Type B pancreatic cell (in vitro differentiated cells): ENCODE results near the gene TIGD1. TPM values are rescaled to one million over a fixed set of nuclear protein-coding genes. Genes with fewer than 3 reads are reported as not detected.

Experiments
- DNase-seq: peaks from one replicate; pipeline ENCODE4 v3.0.0; 2021; ENCODE audit warnings: mixed read lengths; ENCODE audit not compliant: unreplicated experiment; ENCODE audit errors: extremely low spot score
- H3K27ac Mint-ChIP-seq: 2 replicates; pipeline ENCODE4 v1.8.0; 2021; ENCODE audit warnings: mild to moderate bottlenecking, mixed read lengths
- H3K27me3 Mint-ChIP-seq: 2 replicates; pipeline ENCODE4 v1.8.0; 2021; ENCODE audit warnings: mixed read lengths
- H3K36me3 Mint-ChIP-seq: 2 replicates; pipeline ENCODE4 v1.8.0; 2021; ENCODE audit warnings: mixed read lengths
- H3K4me1 Mint-ChIP-seq: one replicate; pipeline ENCODE4 v1.8.0; 2021; ENCODE audit warnings: mixed read lengths; ENCODE audit not compliant: unreplicated experiment
- H3K4me3 Mint-ChIP-seq: 2 replicates; pipeline ENCODE4 v1.8.0; 2021; ENCODE audit warnings: mild to moderate bottlenecking, mixed read lengths
- H3K9me3 Mint-ChIP-seq: 2 replicates; pipeline ENCODE4 v1.8.0; 2021; ENCODE audit warnings: mixed read lengths
- total RNA-seq: library from RNA; stranded (reverse); gene quantifications from 2 replicates; pipeline ENCODE4 v1.2.1, GENCODE V29; 2021; ENCODE audit warnings: low replicate concordance
- TF ChIP-seq, protein P1 (sequence below): fragments of 200-600 bp; sonication (generic); conservative IDR thresholded peaks from 2 replicates; pipeline ENCODE4 v1.5.0; 2021; ENCODE audit warnings: antibody characterized with exemption, mild to moderate bottlenecking

The TIGD1 gene
- total RNA-seq, 1 donor from 2014 or later = 10.8 TPM

DNA sequence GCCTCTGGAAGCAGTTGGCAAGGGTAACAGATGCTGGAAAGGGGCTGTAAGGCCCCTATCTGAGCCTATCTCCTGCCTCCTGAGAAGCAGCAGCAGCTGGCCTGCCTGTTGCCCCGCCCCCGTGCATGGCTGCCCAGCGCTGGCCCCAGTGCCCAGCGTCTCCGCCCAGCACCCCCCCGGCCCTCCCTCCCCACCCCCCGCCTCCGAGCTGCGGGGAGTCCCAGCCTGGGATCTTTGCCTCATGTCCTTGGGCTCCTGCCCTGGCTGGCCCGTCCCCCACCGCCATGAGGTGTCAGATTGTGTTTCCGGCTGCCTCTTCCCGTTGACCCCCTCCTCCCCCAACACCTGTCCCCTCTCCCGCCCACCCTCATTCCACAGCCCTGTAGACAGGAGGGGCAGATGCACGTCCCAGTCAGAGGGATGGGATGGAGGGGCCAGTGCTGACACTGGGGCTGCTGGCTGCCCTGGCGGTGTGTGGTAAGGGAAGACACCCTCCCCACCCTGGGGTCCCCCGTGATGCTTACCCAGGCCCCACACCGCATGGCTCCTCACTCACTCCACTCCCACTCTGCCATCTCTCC is 24.5 kb downstream of the TIGD1 start, which contains the start of gene CHRND:
Gene CHRND, plus strand, starts transcription at position 370 of the 581 bp plus-strand sequence. Its CDS starts 56 bp downstream, at position 426.
- Mint-ChIP-seq H3K4me3 (no peak within 1 kb of the TSS), H3K9me3 (no peaks in the 10 kb centered on the region), H3K4me1 (no peaks in the 10 kb centered on the region), H3K36me3 (no peaks in the 10 kb centered on the region), H3K27ac (no peak within 1 kb of the TSS), H3K27me3 (peaks cover 46% of the 10 kb centered on the region)
- TF ChIP-seq, protein P1, sequence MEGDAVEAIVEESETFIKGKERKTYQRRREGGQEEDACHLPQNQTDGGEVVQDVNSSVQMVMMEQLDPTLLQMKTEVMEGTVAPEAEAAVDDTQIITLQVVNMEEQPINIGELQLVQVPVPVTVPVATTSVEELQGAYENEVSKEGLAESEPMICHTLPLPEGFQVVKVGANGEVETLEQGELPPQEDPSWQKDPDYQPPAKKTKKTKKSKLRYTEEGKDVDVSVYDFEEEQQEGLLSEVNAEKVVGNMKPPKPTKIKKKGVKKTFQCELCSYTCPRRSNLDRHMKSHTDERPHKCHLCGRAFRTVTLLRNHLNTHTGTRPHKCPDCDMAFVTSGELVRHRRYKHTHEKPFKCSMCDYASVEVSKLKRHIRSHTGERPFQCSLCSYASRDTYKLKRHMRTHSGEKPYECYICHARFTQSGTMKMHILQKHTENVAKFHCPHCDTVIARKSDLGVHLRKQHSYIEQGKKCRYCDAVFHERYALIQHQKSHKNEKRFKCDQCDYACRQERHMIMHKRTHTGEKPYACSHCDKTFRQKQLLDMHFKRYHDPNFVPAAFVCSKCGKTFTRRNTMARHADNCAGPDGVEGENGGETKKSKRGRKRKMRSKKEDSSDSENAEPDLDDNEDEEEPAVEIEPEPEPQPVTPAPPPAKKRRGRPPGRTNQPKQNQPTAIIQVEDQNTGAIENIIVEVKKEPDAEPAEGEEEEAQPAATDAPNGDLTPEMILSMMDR = no peak
- no peak for DNase-seq

DNA sequence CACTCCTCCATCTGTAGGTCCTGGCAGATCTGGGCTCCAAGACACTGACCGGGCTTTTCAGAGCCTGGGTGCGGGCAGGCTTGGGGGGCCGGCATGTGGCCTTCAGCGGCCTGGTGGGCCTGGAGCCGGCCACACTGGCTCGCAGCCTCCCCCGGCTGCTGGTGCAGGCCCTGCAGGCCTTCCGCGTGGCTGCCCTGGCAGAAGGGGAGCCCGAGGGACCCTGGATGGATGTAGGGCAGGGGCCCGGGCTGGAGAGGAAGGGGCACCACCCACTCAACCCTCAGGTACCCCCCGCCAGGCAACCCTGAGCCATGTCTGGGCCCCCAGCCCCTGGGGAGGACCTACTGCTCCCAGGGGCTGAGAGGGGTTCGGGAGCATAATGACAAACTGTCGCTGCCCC is 25.2 kb downstream of the TIGD1 start:
- H3K9me3 Mint-ChIP-seq = no peaks in the 10 kb centered on the region
- H3K27ac Mint-ChIP-seq = no peak overlapping the region
- H3K36me3 Mint-ChIP-seq = no peaks in the 10 kb centered on the region
- H3K4me3 Mint-ChIP-seq = no peak overlapping the region
- TF ChIP-seq, protein P1 = no peak
- H3K27me3 Mint-ChIP-seq = peaks cover 49% of the 10 kb centered on the region
- DNase-seq = no peak
- H3K4me1 Mint-ChIP-seq = no peaks in the 10 kb centered on the region

DNA sequence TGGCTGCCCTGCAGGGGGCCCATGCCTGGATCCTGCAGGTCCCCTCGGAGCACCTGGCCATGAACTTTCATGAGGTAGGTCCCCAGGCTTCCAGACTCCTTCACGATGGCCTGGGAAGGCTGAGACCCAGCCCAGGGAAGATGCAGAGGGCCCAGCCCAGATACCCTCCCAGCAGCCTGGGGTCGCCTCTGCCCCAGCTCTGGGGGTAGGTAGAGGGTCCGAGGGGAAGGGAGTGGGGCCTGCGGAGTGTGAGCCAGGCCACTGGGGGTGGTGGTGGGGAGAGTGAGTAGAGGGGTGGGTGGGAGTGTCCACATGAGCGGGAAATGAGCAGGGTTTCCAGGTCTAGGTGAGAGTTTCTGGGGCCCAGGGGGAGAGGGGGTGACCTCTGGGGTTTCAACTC is 25.6 kb downstream of the TIGD1 start:
- Mint-ChIP-seq H3K36me3 (no peaks in the 10 kb centered on the region), H3K27ac (no peak overlapping the region), H3K27me3 (peaks cover 50% of the 10 kb centered on the region), H3K9me3 (no peaks in the 10 kb centered on the region), H3K4me3 (no peak overlapping the region), H3K4me1 (no peaks in the 10 kb centered on the region)
- DNase-seq = no peak
- TF ChIP-seq, protein P1 = no peak

DNA sequence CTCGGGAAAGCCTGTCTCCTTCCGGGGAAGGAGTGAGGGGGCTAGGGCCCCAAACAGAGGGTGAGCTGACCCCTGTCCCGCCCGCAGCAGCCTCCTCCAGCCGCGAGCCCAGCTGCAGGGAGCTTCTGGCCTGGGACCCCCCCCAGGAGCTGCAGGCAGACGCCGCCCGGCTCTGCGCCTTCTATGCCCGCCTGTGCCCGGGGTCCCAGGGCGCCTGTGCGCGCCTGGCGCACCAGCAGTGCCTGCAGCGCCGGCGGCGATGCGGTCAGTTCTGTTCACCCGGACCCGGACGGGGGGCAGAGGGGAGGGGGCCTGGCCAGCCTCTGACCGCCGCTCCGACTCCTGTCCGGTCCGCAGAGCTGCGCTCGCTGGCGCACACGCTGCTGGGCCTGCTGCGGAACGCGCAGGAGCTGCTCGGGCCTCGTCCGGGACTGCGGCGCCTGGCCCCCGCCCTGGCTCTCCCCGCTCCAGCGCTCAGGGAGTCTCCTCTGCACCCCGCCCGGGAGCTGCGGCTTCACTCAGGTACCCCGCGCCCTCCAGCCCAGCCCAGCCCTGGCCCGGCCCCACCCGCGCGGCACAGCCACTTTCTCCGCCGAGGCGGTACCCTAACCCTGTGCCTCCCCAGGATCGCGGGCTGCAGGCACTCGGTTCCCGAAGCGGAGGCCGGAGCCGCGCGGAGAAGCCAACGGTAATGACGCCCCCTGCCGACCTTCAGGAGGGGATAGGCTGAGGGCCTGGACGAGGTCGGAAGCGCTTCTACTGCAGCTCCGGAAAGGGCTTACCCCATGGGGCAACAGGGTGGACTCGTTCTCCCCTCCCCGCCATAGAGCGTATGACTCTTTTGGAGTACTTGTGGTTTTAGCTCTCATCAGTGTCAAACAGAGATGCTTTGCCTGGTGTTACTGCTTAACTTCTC is 26.4 kb downstream of the TIGD1 start:
- peaks cover 54% of the 10 kb centered on the region for H3K27me3 Mint-ChIP-seq
- TF ChIP-seq, protein P1 = peak; percentile 59
- H3K4me1 Mint-ChIP-seq = peaks cover 5% of the 10 kb centered on the region
- no peak for DNase-seq
- no peaks in the 10 kb centered on the region for H3K36me3 Mint-ChIP-seq
- H3K27ac Mint-ChIP-seq = peak overlapping the region; percentile 23
- H3K9me3 Mint-ChIP-seq = no peaks in the 10 kb centered on the region
- H3K4me3 Mint-ChIP-seq = peak overlapping the region; percentile 69

DNA sequence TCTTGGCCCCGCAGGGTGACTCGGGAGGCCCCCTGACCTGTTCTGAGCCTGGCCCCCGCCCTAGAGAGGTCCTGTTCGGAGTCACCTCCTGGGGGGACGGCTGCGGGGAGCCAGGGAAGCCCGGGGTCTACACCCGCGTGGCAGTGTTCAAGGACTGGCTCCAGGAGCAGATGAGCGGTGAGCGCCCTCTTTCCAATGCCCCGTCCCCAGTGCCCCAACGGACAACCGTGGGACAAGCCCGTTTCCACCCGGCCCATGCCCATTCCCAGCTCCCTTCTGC is 27.0 kb downstream of the TIGD1 start:
- TF ChIP-seq, protein P1 = no peak
- Mint-ChIP-seq H3K27ac (no peak overlapping the region), H3K4me3 (no peak overlapping the region), H3K4me1 (peaks cover 6% of the 10 kb centered on the region), H3K36me3 (no peaks in the 10 kb centered on the region), H3K9me3 (no peaks in the 10 kb centered on the region), H3K27me3 (peaks cover 53% of the 10 kb centered on the region)
- DNase-seq = no peak
